Small intestine (tissue), 7 donors: ENCODE results near the gene BCAS3. TPM values are rescaled to one million over a fixed set of nuclear protein-coding genes. Genes with fewer than 3 reads are reported as not detected.

Source experiments
- DNase-seq, 2 donors: peaks; one replicate each; pipeline versions ENCODE4 v3.0.0 to v3.0.0-alpha.2; 2013
- FAIRE-seq: peaks from 2 replicates; lab custom pipeline; 2012; peaks lifted over from hg19 to GRCh38; lab: Jason Lieb, UNC
- H3K27ac ChIP-seq, 3 donors: one replicate each; pipeline ENCODE4 v1.5.1; 2013; ENCODE audit warnings: low read length in 2 of 3, mild to moderate bottlenecking in 2 of 3, control low read depth in 1 of 3, inconsistent platforms in 1 of 3, low read depth in 1 of 3, moderate library complexity in 1 of 3
- H3K27me3 ChIP-seq, 3 donors: one replicate each; pipeline ENCODE4 v1.6.1; 2013; ENCODE audit warnings: low read length in 3 of 3, inconsistent platforms in 1 of 3; ENCODE audit not compliant: control insufficient read depth in 3 of 3, insufficient read depth in 3 of 3
- H3K36me3 ChIP-seq, 3 donors: one replicate each; pipeline ENCODE4 v1.6.1; 2013; ENCODE audit warnings: low read length in 3 of 3, inconsistent platforms in 1 of 3, low read depth in 1 of 3, mild to moderate bottlenecking in 1 of 3, moderate library complexity in 1 of 3; ENCODE audit not compliant: control insufficient read depth in 3 of 3, insufficient read depth in 2 of 3
- H3K4me1 ChIP-seq, 3 donors: one replicate each; pipeline ENCODE4 v1.6.1; 2013; ENCODE audit warnings: low read length in 2 of 3, inconsistent platforms in 1 of 3, low read depth in 1 of 3, mild to moderate bottlenecking in 1 of 3, moderate library complexity in 1 of 3; ENCODE audit not compliant: control insufficient read depth in 3 of 3, insufficient read depth in 2 of 3
- H3K4me3 ChIP-seq, 3 donors: one replicate each; pipeline ENCODE4 v1.5.1; 2013; ENCODE audit warnings: low read length in 3 of 3, control low read depth in 1 of 3, inconsistent platforms in 1 of 3, low read depth in 1 of 3, mild to moderate bottlenecking in 1 of 3, moderate library complexity in 1 of 3
- H3K9me3 ChIP-seq, 2 donors: one replicate each; pipeline ENCODE4 v1.6.1; 2013; ENCODE audit warnings: low read depth in 1 of 2, low read length in 1 of 2; ENCODE audit not compliant: control insufficient read depth in 2 of 2, insufficient read depth in 1 of 2
- WGBS, 3 donors: extraction: QIAGEN DNeasy Blood & Tissue Kit; methylation state at CpG; one replicate each; pipeline ENCODE4 v1.1.7; 2013; 5-methylcytosine and 5-hydroxymethylcytosine counted together
- polyA plus RNA-seq, 4 donors: library from polyadenylated mRNA; stranded (reverse) in 3 of 4; unstranded in 1 of 4; fragments of 200-250 nt in 3 of 4; fragments of 120-200 nt in 1 of 4; gene quantifications; one replicate each; pipeline versions ENCODE4 v1.2.1 to v1.2.3, GENCODE V29; 2013
- donor health status: healthy with polysubstance abuse.
- donor health status: control.
- donor health status: control.
- donor health status: Bipolar disorder and iron deficiency.
- donor health status: healthy.

The BCAS3 gene
- polyA plus RNA-seq, 4 donors = 4.4 to 10.5 (median 4.8) TPM

- DNase-seq (no peak), FAIRE-seq (no peak)
- 96 to 97% (median 97%) methylated on average over 5 of the region's 5 CpGs for WGBS, 3 donors
- Histone ChIP-seq H3K27ac (no peak overlapping the region), H3K36me3 (no peaks in the 10 kb centered on the region), H3K27me3 (no peaks in the 10 kb centered on the region), H3K4me3 (no peak overlapping the region), H3K9me3 (no peaks in the 10 kb centered on the region), H3K4me1 (no peaks in the 10 kb centered on the region)
These were observed 597.7 kb downstream of the BCAS3 start for GRCh38 chr17:61275395-61275794.

- Histone ChIP-seq H3K27me3 (no peaks in the 10 kb centered on the region), H3K36me3 (no peaks in the 10 kb centered on the region), H3K4me1 (no peaks in the 10 kb centered on the region), H3K4me3 (no peak overlapping the region), H3K9me3 (no peaks in the 10 kb centered on the region), H3K27ac (no peak overlapping the region)
- no peak for FAIRE-seq
- DNase-seq = no peak
- 97 to 100% (median 98%) methylated on average over 2 of the region's 2 CpGs for WGBS, 3 donors
These were observed 599.2 kb downstream of the BCAS3 start for GRCh38 chr17:61276806-61277205.

GRCh38 chr17:61279476-61280145 lies 602.0 kb downstream of the BCAS3 start:
- no peak for DNase-seq
- no peaks in the 10 kb centered on the region for H3K4me1 ChIP-seq
- no peak overlapping the region for H3K4me3 ChIP-seq
- no peak for FAIRE-seq
- H3K36me3 ChIP-seq = no peaks in the 10 kb centered on the region
- WGBS, 3 donors = 61 to 65% (median 64%) methylated on average over 1 of the region's 1 CpG
- H3K27me3 ChIP-seq = no peaks in the 10 kb centered on the region
- no peaks in the 10 kb centered on the region for H3K9me3 ChIP-seq
- no peak overlapping the region for H3K27ac ChIP-seq

- H3K36me3 ChIP-seq = no peaks in the 10 kb centered on the region
- no peaks in the 10 kb centered on the region for H3K9me3 ChIP-seq
- H3K4me1 ChIP-seq = no peaks in the 10 kb centered on the region
- no peak overlapping the region for H3K4me3 ChIP-seq
- FAIRE-seq = no peak
- H3K27me3 ChIP-seq = no peaks in the 10 kb centered on the region
- no peak for DNase-seq
- H3K27ac ChIP-seq = no peak overlapping the region
These were observed 602.7 kb downstream of the BCAS3 start for GRCh38 chr17:61280338-61280737.

- no peak for FAIRE-seq
- H3K4me1 ChIP-seq = no peaks in the 10 kb centered on the region
- H3K4me3 ChIP-seq = no peak overlapping the region
- H3K36me3 ChIP-seq = no peaks in the 10 kb centered on the region
- H3K27ac ChIP-seq = no peak overlapping the region
- H3K27me3 ChIP-seq = no peaks in the 10 kb centered on the region
- DNase-seq = no peak
- 86 to 95% (median 89%) methylated on average over 3 of the region's 3 CpGs for WGBS, 3 donors
- H3K9me3 ChIP-seq = no peaks in the 10 kb centered on the region
These were observed 603.2 kb downstream of the BCAS3 start for GRCh38 chr17:61280851-61281250.

- no peak for DNase-seq
- no peaks in the 10 kb centered on the region for H3K9me3 ChIP-seq
- WGBS, 3 donors = 70 to 87% (median 78%) methylated on average over 3 of the region's 3 CpGs
These were observed 604.7 kb downstream of the BCAS3 start for GRCh38 chr17:61282377-61282776.

GRCh38 chr17:61283043-61283442 lies 605.4 kb downstream of the BCAS3 start:
- no peaks in the 10 kb centered on the region for H3K9me3 ChIP-seq
- WGBS, 3 donors = 94 to 97% (median 95%) methylated on average over 6 of the region's 6 CpGs
- H3K4me3 ChIP-seq = no peak overlapping the region
- FAIRE-seq (no peak), DNase-seq (no peak)
- H3K27me3 ChIP-seq = no peaks in the 10 kb centered on the region
- H3K36me3 ChIP-seq = no peaks in the 10 kb centered on the region
- no peaks in the 10 kb centered on the region for H3K4me1 ChIP-seq
- no peak overlapping the region for H3K27ac ChIP-seq

More at GRCh38 chr17:61282377-61282776, 604.7 kb downstream of the BCAS3 start:
- no peak for FAIRE-seq
- Histone ChIP-seq H3K36me3 (no peaks in the 10 kb centered on the region), H3K4me3 (no peak overlapping the region), H3K27ac (no peak overlapping the region), H3K4me1 (no peaks in the 10 kb centered on the region), H3K27me3 (no peaks in the 10 kb centered on the region)

- no peaks in the 10 kb centered on the region for H3K36me3 ChIP-seq
- H3K27ac ChIP-seq = no peak overlapping the region
- peaks cover 0 to under 1% (median 0%) of the 10 kb centered on the region in 3 donors for H3K4me1 ChIP-seq
- DNase-seq = no peak
- H3K9me3 ChIP-seq = no peaks in the 10 kb centered on the region
- no peak overlapping the region for H3K4me3 ChIP-seq
- no peaks in the 10 kb centered on the region for H3K27me3 ChIP-seq
- no peak for FAIRE-seq
- 94 to 98% (median 96%) methylated on average over 10 of the region's 10 CpGs for WGBS, 3 donors
These were observed 606.5 kb downstream of the BCAS3 start for GRCh38 chr17:61284174-61284573.

- FAIRE-seq (no peak), DNase-seq (no peak)
- Histone ChIP-seq H3K4me3 (no peak overlapping the region), H3K9me3 (no peaks in the 10 kb centered on the region), H3K27ac (no peak overlapping the region), H3K36me3 (no peaks in the 10 kb centered on the region), H3K4me1 (peaks cover 0 to 3% (median 0%) of the 10 kb centered on the region in 3 donors), H3K27me3 (no peaks in the 10 kb centered on the region)
- 70 to 90% (median 86%) methylated on average over 1 of the region's 1 CpG for WGBS, 3 donors
These were observed 607.1 kb downstream of the BCAS3 start for GRCh38 chr17:61284746-61285145.
